ENCODE measurements around the gene CRLF1. TPM values are rescaled to one million over a fixed set of nuclear protein-coding genes. Genes with fewer than 3 reads are reported as not detected.

The CRLF1 gene
- total and polyA plus RNA-seq, 10 of the 15 experiments (the other 5 are each of a cell fraction or from before 2014, with no cell fraction given) = 0.10 to 1.2 (median 0.49) TPM; not detected in 4

GRCh38 chr19:18586306-18586705 lies 20.3 kb downstream of the CRLF1 start:
- DNase-seq (ENCODE audit: low read depth, low spot score) (no peak), ATAC-seq (no peak), FAIRE-seq (no peak)
- in situ Hi-C loops (cut with MboI) = no loop called here
- Histone ChIP-seq H3K4me1 (ENCODE audit: control insufficient read depth, insufficient read depth, low read length) (peaks cover 27% of the 10 kb centered on the region), H3K27ac (ENCODE audit: control insufficient read depth, insufficient read depth) (no peak overlapping the region; the same call in 1 of the 2 replicates), H3K4me2 (ENCODE audit: control insufficient read depth, insufficient read depth) (no peak overlapping the region), H3K9ac (ENCODE audit: control insufficient read depth, insufficient read depth, low read length) (no peak overlapping the region), H2AFZ (ENCODE audit: control insufficient read depth, low read depth, low read length) (peak overlapping the region; percentile 61), H3K9me3 (replicated peaks; ENCODE audit: control insufficient read depth, insufficient read depth, low read length) (no peaks in the 10 kb centered on the region), H3K4me3 (no peak overlapping the region), H3K36me3 (ENCODE audit: control insufficient read depth in 2 of 2, insufficient read depth in 2 of 2, low read length in 1 of 2) (peaks cover 0 to 3% of the 10 kb centered on the region in 2 experiments; a peak in 1 of 4 replicates), H3K27me3 (replicated peaks in 1 of 2; ENCODE audit: control insufficient read depth in 2 of 2, insufficient read depth in 2 of 2, low read length in 1 of 2) (no peaks in the 10 kb centered on the region), H3K79me2 (ENCODE audit: control insufficient read depth, insufficient read depth, low read length) (peaks cover 4% of the 10 kb centered on the region; the same call in 1 of the 2 replicates), H4K20me1 (ENCODE audit: control insufficient read depth, insufficient read depth) (no peaks in the 10 kb centered on the region)
- TF ChIP-seq CTCF (IDR thresholded peaks at IDR 0.05 in 2 of 3, conservative IDR thresholded peaks at IDR 0.05 in 1 of 3; ENCODE audit: control insufficient read depth in 2 of 3, extremely low read depth in 1 of 3, insufficient read depth in 1 of 3, low read depth in 3 of 3, low read length in 3 of 3) (peak in 2 of 3 experiments; percentile 13 to 20; a peak in 1 of 6 replicates), POU2F2 (IDR thresholded peaks at IDR 0.05; ENCODE audit: borderline replicate concordance, low read depth, low read length) (no peak), SPI1 (IDR thresholded peaks at IDR 0.05; ENCODE audit: borderline replicate concordance, insufficient read depth, low read depth, low read length) (peak; percentile 4; the same call in 1 of the 2 replicates)
- ChIA-PET POLR2A (interaction anchor here (1.0 to 6.0 kb wide), 7 partner anchors 10 to 307 kb away, joined by 3 to 43 read pairs (median 7); partner anchors contain the start of genes ELL, FKBP8, KXD1 and UBA52), CTCF (interaction anchor here (0.8 to 6.0 kb wide), 8 partner anchors 8 to 261 kb away, joined by 3 to 64 read pairs (median 5); partner anchors contain the start of genes ELL, KXD1 and UBA52), SMC1A (ENCODE audit: uncharacterized antibody, unreplicated experiment) (interaction anchor here (1.4 to 5.2 kb wide), 3 partner anchors 10 to 66 kb away, joined by 4 to 44 read pairs (median 5); partner anchors contain the start of gene UBA52), RAD21 (ENCODE audit: unreplicated experiment) (interaction anchor here (2.0 to 4.8 kb wide), 2 partner anchors 15 to 66 kb away, joined by 10 to 35 read pairs; partner anchors contain the start of genes ELL and UBA52)
- 0% methylated on average over 2 of the region's 2 CpGs for WGBS (ENCODE audit: insufficient coverage, insufficient replicate concordance, low lambda C conversion rate, missing lambda C conversion rate)
- intact Hi-C loops (cut with micrococcal nuclease; ENCODE audit: unreplicated experiment) = loop anchor here (5.0 kb wide), 3 partner anchors 44 to 261 kb away; partner anchors contain the start of gene FKBP8
- no TSS peak for BruUV-seq (replicated peaks)
